T-cell (primary cell): ENCODE data around the gene KCNG1. TPM values are rescaled to one million over a fixed set of nuclear protein-coding genes. Genes with fewer than 3 reads are reported as not detected.

Experiments
- ATAC-seq, 4 experiments: fragments of 200-7000 bp in 3 of 4; fragments of 150-1000 bp in 1 of 4; cut with Tn5 transposase; replicated peaks in 1 of 4; 1 replicate in 3 of 4; 2 replicates in 1 of 4; pipeline ENCODE4 v1.10.0; 2021; ENCODE audit warnings: moderate library complexity in 3 of 4, mild to moderate bottlenecking in 2 of 4, moderate number of reproducible peaks in 1 of 4
- CTCF ChIA-PET, 2 donors: fragments of 300-600 bp; sonication (Branson Sonifier 250); formaldehyde crosslinking; loops; one replicate each; lab custom pipeline; 2022; ENCODE audit warnings: antibody characterized with exemption in 2 of 2; lab: Charles Lee
- POLR2A ChIA-PET, 2 donors: fragments of 300-600 bp; sonication (Branson Sonifier 250); formaldehyde crosslinking; loops; one replicate each; lab custom pipeline; 2022; ENCODE audit warnings: antibody characterized with exemption in 2 of 2; lab: Charles Lee
- DNase-seq, 35 experiments: peaks; one replicate each; pipeline versions ENCODE4 v3.0.0 to v3.0.0-alpha.2; 2013 to 2023
- H3K27ac ChIP-seq: one replicate; pipeline ENCODE4 v1.5.1; 2013; ENCODE audit warnings: low read length
- H3K27me3 ChIP-seq, 2 experiments: replicated peaks in 1 of 2; 1 replicate in 1 of 2; 2 replicates in 1 of 2; pipeline versions ENCODE4 v1.6.1 to v1.7.0; 2013; ENCODE audit warnings: low read length in 1 of 2, mixed read lengths in 1 of 2; ENCODE audit not compliant: control insufficient read depth in 2 of 2, insufficient read depth in 2 of 2; ENCODE audit errors: extremely low read depth in 1 of 2
- H3K36me3 ChIP-seq, 2 donors: 1 replicate in 1 of 2; 2 replicates in 1 of 2; pipeline versions ENCODE4 v1.6.1 to v1.7.0; 2013; ENCODE audit warnings: low read length in 1 of 2; ENCODE audit not compliant: control insufficient read depth in 2 of 2, insufficient read depth in 1 of 2; ENCODE audit errors: extremely low read depth in 1 of 2
- H3K4me1 ChIP-seq, 2 experiments: 1 replicate in 1 of 2; 2 replicates in 1 of 2; pipeline versions ENCODE4 v1.6.1 to v1.7.0; 2013; ENCODE audit warnings: low read length in 2 of 2, mixed read lengths in 1 of 2; ENCODE audit not compliant: insufficient read depth in 2 of 2, control insufficient read depth in 1 of 2; ENCODE audit errors: extremely low read depth in 1 of 2
- H3K4me3 ChIP-seq, 2 donors: 1 replicate in 1 of 2; 2 replicates in 1 of 2; pipeline versions ENCODE4 v1.5.1 to v1.7.0; 2013; ENCODE audit warnings: mild to moderate bottlenecking in 2 of 2, low read length in 1 of 2, moderate library complexity in 1 of 2; ENCODE audit not compliant: control insufficient read depth in 1 of 2; ENCODE audit errors: extremely low read depth in 1 of 2
- H3K9me3 ChIP-seq: 2 replicates; pipeline ENCODE4 v1.7.0; 2013
- H3K27ac Mint-ChIP-seq, 2 donors: one replicate each; pipeline ENCODE4 v1.8.0; 2020 to 2021; ENCODE audit warnings: mild to moderate bottlenecking in 2 of 2, mixed read lengths in 2 of 2
- H3K27me3 Mint-ChIP-seq, 2 donors: one replicate each; pipeline ENCODE4 v1.8.0; 2021 to 2022; ENCODE audit warnings: mixed read lengths in 2 of 2
- H3K36me3 Mint-ChIP-seq: one replicate; pipeline ENCODE4 v1.8.0; 2021; ENCODE audit warnings: mixed read lengths
- H3K4me1 Mint-ChIP-seq, 3 donors: one replicate each; pipeline ENCODE4 v1.8.0; 2020 to 2022; ENCODE audit warnings: mixed read lengths in 3 of 3, mild to moderate bottlenecking in 1 of 3
- H3K4me3 Mint-ChIP-seq, 3 donors: one replicate each; pipeline ENCODE4 v1.8.0; 2020 to 2022; ENCODE audit warnings: mild to moderate bottlenecking in 3 of 3, mixed read lengths in 3 of 3, moderate library complexity in 3 of 3
- H3K9me3 Mint-ChIP-seq, 3 donors: one replicate each; pipeline ENCODE4 v1.8.0; 2020 to 2022; ENCODE audit warnings: mixed read lengths in 3 of 3
- WGBS: methylation state at CpG from one replicate; pipeline ENCODE4 v1.1.5; 2013; ENCODE audit warnings: missing lambda C conversion rate; ENCODE audit not compliant: insufficient coverage; 5-methylcytosine and 5-hydroxymethylcytosine counted together
- total RNA-seq, 35 experiments: library from RNA in 6 of 35; stranded (reverse) in 6 of 35; fragments of 120-200 nt in 1 of 35; gene quantifications; one replicate each; pipeline versions ENCODE4 v1.2.1 to v1.2.4 and lab custom pipeline; 2013 to 2026

The KCNG1 gene
- total RNA-seq, 5 donors from 2014 or later (not counting 1 experiment from before 2014, with no cell fraction given), result 0.35 to 0.82 (median 0.82) TPM; not detected in 2

DNA sequence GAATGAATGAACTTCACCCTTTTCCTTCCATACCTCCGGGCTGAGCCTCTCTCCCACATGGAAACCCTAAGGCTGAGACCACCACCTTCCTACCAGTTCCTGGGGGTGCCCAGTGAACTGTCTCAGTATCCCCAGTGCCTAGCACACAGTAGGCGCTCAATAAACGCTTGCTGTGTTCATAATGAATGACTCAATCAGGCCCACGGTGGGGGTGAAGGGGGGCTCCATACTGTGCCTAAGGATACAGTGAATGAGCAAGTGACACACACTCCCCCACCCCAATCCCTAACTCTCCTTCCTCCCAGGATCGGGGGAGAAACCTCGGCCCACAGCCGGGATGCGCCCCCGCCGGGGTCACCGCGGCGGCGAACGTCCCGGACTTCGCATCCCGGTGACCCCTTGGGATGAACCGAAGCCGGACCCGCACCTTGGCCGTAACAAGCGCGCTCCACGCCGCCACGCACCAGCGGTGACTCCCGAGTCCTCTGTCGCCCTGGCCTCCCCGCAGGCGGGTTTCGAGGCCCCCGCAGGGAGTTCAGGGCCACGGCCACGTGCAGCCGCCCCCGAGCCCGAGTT lies 592 bp downstream of the KCNG1 start:
- H3K4me1 ChIP-seq, result peaks cover 0 to 5% of the 10 kb centered on the region in 2 experiments
- no peaks in the 10 kb centered on the region for H3K36me3 ChIP-seq
- H3K9me3 ChIP-seq, result no peaks in the 10 kb centered on the region
- H3K4me3 ChIP-seq, result no peak overlapping the region
- WGBS, result 11% methylated on average over 32 of the region's 39 CpGs
- Mint-ChIP-seq H3K4me3 (peak overlapping the region; percentile 0 to 25 (median 7)), H3K9me3 (no peaks in the 10 kb centered on the region), H3K27ac (no peak overlapping the region), H3K4me1 (peaks cover 6 to 16% (median 8%) of the 10 kb centered on the region in 3 donors), H3K36me3 (no peaks in the 10 kb centered on the region), H3K27me3 (peaks cover 57 to 70% of the 10 kb centered on the region in 2 donors)
- no peak for ATAC-seq
- H3K27ac ChIP-seq, result no peak overlapping the region
- H3K27me3 ChIP-seq, result peaks cover 14 to 61% of the 10 kb centered on the region in 2 experiments
- POLR2A ChIA-PET, result interaction anchor here in 1 of 2 donors (0.5 kb wide), 1 partner anchor 41 kb away, joined by 3 read pairs; no protein-coding TSS in a partner anchor
- CTCF ChIA-PET, result no interaction called here
- DNase-seq, result no peak

DNA sequence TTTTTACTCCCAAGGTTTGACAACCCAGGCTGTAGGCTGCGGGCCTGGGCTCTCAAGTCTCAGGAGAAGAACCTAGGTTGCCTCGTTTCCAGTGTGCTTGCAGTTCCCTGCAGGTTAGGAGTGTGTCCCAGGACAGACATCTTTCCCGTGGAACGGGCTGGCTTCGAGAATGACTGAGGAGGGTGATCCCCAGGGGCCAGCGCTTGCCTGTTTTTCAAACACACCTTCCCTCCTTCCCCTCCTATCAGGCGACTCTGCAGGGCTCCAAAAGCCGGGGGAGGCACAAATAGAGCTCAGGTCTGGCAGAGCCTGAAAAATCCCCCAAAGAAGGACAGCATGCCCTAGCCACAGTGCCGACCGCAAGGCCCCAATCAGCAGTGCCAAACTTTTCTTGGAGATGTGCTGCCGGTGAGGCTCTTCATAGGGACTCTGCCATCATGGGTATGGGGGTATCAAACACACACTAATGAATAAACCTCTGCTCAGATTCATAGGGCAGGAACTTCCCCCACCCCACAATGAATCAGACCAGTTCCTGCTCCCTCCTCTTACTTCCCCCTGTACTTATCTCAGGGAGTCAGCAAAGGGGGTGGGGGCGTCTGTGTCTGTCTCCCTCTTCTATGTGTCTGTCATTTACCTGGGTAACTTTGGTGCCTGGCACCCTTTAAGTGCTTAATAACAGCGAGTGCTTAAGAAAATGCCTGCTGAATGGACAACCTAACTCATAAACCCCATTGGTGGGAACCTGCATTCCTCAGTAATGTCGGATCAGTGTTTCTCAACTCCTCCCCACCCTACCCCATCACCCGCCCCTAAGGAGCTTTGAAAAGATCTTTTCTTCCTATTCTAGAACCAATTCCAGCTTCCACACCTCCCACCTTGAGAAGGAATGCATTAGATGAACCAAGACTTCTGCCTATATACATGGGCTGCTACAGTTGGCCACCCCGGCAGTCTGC lies 1.6 kb downstream of the KCNG1 start:
- Mint-ChIP-seq H3K9me3 (no peaks in the 10 kb centered on the region), H3K4me3 (peak overlapping the region in 1 of 3 donors; percentile 7), H3K4me1 (peaks cover 6 to 16% (median 8%) of the 10 kb centered on the region in 3 donors), H3K27me3 (peaks cover 61 to 64% of the 10 kb centered on the region in 2 donors), H3K36me3 (no peaks in the 10 kb centered on the region), H3K27ac (no peak overlapping the region)
- ChIA-PET CTCF (no interaction called here), POLR2A (interaction anchor here in 1 of 2 donors (0.5 kb wide), 1 partner anchor 40 kb away, joined by 3 read pairs; no protein-coding TSS in a partner anchor)
- H3K4me3 ChIP-seq, result no peak overlapping the region
- peaks cover 0 to 5% of the 10 kb centered on the region in 2 experiments for H3K4me1 ChIP-seq
- H3K27ac ChIP-seq, result no peak overlapping the region
- H3K36me3 ChIP-seq, result no peaks in the 10 kb centered on the region
- DNase-seq, result no peak
- WGBS, result 40% methylated on average over 7 of the region's 16 CpGs
- ATAC-seq, result no peak
- peaks cover 14 to 57% of the 10 kb centered on the region in 2 experiments for H3K27me3 ChIP-seq
- H3K9me3 ChIP-seq, result no peaks in the 10 kb centered on the region

DNA sequence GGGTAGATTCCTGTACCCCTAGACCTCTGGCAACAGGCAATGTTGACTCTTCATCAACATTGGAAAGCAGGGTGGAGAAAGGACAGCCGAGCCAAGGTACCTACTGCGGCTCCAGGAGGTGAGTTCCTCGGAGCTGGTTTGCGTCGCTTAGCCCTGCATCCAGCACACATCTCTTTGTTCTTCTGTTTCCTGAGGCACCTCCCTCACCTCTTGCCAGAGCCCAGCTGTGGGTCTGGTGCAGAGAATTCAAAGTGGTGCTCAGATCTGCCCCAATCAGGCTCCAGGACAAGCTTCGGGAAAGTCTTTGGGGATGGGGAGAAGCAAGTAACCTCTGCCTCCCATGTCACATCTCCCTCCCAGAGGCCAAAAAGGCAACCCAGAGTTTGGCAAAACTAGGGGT lies 2.2 kb downstream of the KCNG1 start:
- Mint-ChIP-seq H3K4me1 (peaks cover 6 to 16% (median 8%) of the 10 kb centered on the region in 3 donors), H3K27ac (no peak overlapping the region), H3K27me3 (peaks cover 57 to 61% of the 10 kb centered on the region in 2 donors), H3K9me3 (no peaks in the 10 kb centered on the region), H3K36me3 (no peaks in the 10 kb centered on the region), H3K4me3 (no peak overlapping the region)
- ATAC-seq, result no peak
- ChIA-PET POLR2A (no interaction called here), CTCF (no interaction called here)
- no peak for DNase-seq
- Histone ChIP-seq H3K36me3 (no peaks in the 10 kb centered on the region), H3K4me1 (peaks cover 0 to 5% of the 10 kb centered on the region in 2 experiments), H3K27ac (no peak overlapping the region), H3K27me3 (peaks cover 9 to 51% of the 10 kb centered on the region in 2 experiments), H3K9me3 (no peaks in the 10 kb centered on the region), H3K4me3 (no peak overlapping the region)
- 53% methylated on average over 2 of the region's 6 CpGs for WGBS

DNA sequence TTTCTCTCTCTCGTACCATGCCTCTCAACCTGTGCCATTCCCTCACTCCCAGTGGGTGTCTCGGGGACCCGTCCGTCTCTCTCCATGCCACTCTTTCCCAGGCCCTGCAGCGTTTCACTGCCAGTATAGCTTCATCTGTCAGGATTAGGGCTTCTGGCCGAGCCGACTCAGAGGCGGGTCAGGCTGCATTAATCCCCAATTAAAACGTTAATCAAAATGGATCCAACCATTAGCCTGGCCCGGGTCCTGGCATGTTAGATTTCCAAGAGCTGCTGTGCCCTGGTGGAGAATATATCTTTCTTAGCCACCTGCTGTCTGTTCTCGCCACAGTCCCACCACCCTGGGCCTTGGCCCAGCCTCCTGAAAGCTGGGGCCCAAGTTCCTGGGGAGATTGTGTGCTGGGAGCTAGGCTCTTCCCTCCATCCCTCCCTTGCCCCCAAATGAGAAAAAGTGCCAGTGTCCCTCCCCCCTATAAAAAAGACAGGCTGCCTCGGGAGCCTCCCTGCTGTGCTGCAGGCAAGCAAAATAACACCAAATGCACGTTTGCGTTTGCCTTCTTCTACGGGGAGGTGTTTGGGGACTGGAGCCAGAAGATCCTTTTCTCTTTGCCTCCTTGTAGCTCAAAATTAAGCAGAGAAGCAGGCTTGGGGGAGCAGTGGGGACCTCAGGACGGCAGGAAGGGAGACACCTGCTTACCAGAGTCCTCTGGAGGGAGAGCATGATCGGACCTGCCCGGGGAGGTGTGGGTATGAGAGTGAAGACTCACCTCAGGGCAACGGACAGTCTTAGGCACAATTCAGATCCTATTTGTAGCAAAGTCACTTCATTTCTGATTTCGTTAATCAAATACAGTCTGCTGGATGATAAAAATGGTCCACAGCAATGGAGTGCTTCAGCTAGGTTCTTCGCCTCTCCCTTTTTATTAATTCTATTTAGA lies 3.0 kb downstream of the KCNG1 start:
- CTCF ChIA-PET, result interaction anchor here in 1 of 2 donors (0.5 kb wide), 1 partner anchor 65 kb away, joined by 3 read pairs; no protein-coding TSS in a partner anchor
- POLR2A ChIA-PET, result no interaction called here
- ATAC-seq, result no peak
- no peaks in the 10 kb centered on the region for H3K9me3 ChIP-seq
- H3K27me3 ChIP-seq, result peaks cover 9 to 52% of the 10 kb centered on the region in 2 experiments
- no peak for DNase-seq
- no peak overlapping the region for H3K4me3 ChIP-seq
- 59% methylated on average over 15 of the region's 21 CpGs for WGBS
- Mint-ChIP-seq H3K4me1 (peaks cover 6 to 16% (median 8%) of the 10 kb centered on the region in 3 donors), H3K36me3 (no peaks in the 10 kb centered on the region), H3K27me3 (peaks cover 57 to 59% of the 10 kb centered on the region in 2 donors), H3K4me3 (no peak overlapping the region), H3K9me3 (no peaks in the 10 kb centered on the region), H3K27ac (no peak overlapping the region)
- H3K36me3 ChIP-seq, result no peaks in the 10 kb centered on the region
- no peak overlapping the region for H3K27ac ChIP-seq
- H3K4me1 ChIP-seq, result peaks cover 0 to 5% of the 10 kb centered on the region in 2 experiments

DNA sequence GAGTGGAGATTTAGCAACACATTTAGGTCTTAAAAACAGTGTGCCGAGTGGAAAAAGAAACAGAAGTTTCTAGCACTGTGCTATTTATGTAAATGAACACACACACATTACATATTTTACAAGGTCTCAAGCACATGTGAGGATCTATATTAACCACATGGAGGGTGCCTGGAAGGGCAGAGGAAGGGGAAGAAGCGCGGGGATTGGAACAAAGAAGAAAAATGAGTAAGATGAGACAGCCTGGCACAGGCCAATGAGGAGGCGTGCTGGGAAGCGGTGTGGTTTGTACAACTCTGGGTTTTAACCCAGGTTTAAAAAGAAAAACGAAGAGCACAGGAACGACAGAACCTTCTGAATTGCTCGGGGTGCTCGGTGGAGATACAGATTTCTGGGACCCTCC lies 5.7 kb downstream of the KCNG1 start:
- Mint-ChIP-seq H3K4me3 (no peak overlapping the region), H3K27ac (no peak overlapping the region), H3K9me3 (no peaks in the 10 kb centered on the region), H3K27me3 (peaks cover 56 to 57% of the 10 kb centered on the region in 2 donors), H3K36me3 (no peaks in the 10 kb centered on the region), H3K4me1 (peaks cover 0 to 5% (median 0%) of the 10 kb centered on the region in 3 donors)
- Histone ChIP-seq H3K36me3 (no peaks in the 10 kb centered on the region), H3K4me3 (no peak overlapping the region), H3K27me3 (peaks cover 9 to 45% of the 10 kb centered on the region in 2 experiments), H3K9me3 (no peaks in the 10 kb centered on the region), H3K27ac (no peak overlapping the region), H3K4me1 (peaks cover 0 to 1% of the 10 kb centered on the region in 2 experiments)
- WGBS, result 72% methylated on average over 8 of the region's 9 CpGs
- ATAC-seq, result no peak
- ChIA-PET POLR2A (no interaction called here), CTCF (no interaction called here)
- DNase-seq, result no peak
